CD1c-positive myeloid dendritic cell (primary cell): ENCODE measurements around the gene HTR1D.

Experiments
- DNase-seq: peaks from one replicate; pipeline ENCODE4 v3.0.0-alpha.2; 2016; ENCODE audit errors: extremely low spot score

Gene HTR1D

GRCh38 chr1:23150742-23151141, 66.6 kb downstream of the HTR1D start:
- DNase-seq, result no peak

DNA sequence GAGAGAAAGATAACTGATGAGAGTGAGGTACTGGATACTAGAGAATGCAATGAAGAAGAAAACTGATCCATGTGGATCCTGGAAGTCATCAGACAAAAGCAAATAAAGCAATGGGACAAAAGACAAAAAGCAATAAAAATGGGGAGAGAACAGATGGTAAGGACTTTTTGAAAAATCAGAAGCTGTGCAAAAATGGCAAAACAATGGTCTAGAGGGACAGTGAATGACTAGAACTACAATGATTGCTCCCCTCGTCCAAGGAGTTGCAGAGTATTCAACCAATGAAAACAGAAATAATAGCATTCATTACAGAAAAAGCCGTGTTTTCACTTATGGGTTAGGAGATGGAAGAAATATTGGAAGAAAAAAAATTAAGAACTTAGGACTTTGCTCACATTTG, 67.2 kb downstream of the HTR1D start:
- no peak for DNase-seq

DNA sequence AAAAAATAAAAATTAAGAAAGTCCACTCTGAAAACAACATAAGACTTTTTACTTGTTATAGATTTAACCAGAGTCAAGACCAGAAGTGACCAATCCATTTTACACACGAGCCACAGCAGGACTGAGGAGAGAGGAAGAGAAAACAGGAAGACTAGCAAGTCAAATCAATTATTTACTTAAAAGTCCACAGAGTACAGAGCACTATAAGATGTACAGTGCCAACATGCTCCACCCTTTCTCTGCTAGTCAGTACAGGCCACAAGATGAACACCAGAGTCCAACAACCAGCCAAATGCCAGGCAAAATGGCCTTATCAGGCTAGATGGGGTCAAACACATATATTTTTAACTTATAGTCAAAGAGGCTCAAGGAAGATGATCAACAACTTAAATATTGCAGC, 68.2 kb downstream of the HTR1D start:
- DNase-seq, result peak; percentile 6

DNA sequence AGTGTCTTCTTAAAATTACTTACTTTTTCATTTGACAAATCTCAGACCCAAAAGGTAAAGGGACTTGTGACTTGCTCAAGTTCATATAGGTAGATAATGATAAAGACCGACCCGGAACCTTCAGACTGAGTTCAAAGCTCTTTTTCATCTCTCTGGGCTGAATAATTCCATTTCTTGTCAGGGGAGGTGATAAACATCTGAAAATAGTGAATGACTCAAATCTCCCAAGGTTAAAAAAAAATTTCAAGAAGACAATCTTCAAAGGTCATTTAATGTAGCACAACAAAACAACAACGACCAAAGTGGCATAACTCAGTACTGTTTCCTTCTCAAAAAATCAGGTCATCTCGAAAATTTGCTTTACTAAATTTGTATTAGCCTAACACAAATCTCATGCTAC, 69.2 kb downstream of the HTR1D start:
- DNase-seq, result no peak
